HepG2 (cell line): ENCODE results near the gene PDE4D. TPM values are rescaled to one million over a fixed set of nuclear protein-coding genes. Genes with fewer than 3 reads are reported as not detected.

Experiments used
- ARID5B ChIP-seq: IDR thresholded peaks from 2 replicates; pipeline ENCODE4 v1.4.0; 2020; ENCODE audit warnings: mild to moderate bottlenecking, missing genetic modification reagents
- HMGXB4 ChIP-seq, 2 experiments: sonication (generic) in 1 of 2; formaldehyde crosslinking in 1 of 2; IDR thresholded peaks; 2 replicates each; pipeline versions ENCODE4 v1.4.0 to v1.6.1; 2018 to 2020; ENCODE audit warnings: missing genetic modification reagents in 2 of 2, borderline replicate concordance in 1 of 2, low read depth in 1 of 2, mild to moderate bottlenecking in 1 of 2, missing biosample characterization in 1 of 2
- HOMEZ ChIP-seq: IDR thresholded peaks from 2 replicates; pipeline ENCODE4 v1.6.1; 2016; ENCODE audit warnings: low read depth
- ZNF720 ChIP-seq: sonication (generic); formaldehyde crosslinking; IDR thresholded peaks from 2 replicates; pipeline ENCODE4 v1.4.0; 2020; ENCODE audit warnings: missing genetic modification reagents
- polyA plus RNA-seq, 8 experiments: library from polyadenylated mRNA; depleted of rRNA in 3 of 8; stranded (reverse) in 7 of 8; unstranded in 1 of 8; fragments of >200 nt; fragmentation: Illumina TruSeq in 4 of 8; extraction: Trizol in 4 of 8; gene quantifications; 2 replicates each; pipeline versions ENCODE4 v1.2.1 to v1.2.3, GENCODE V29; 2011 to 2016; ENCODE audit warnings: low read depth in 4 of 8, missing spikeins in 1 of 8, mixed read lengths in 1 of 8; ENCODE audit not compliant: insufficient read depth in 1 of 8
- total RNA-seq, 5 experiments: library from RNA; depleted of rRNA; stranded (reverse); fragments of >200 nt; fragmentation: Illumina TruSeq; extraction: Trizol; gene quantifications; 2 replicates each; pipeline ENCODE4 v1.2.3, GENCODE V29; 2016; ENCODE audit warnings: low read depth in 1 of 5

PDE4D gene
- total and polyA plus RNA-seq, 2 of the 13 experiments (the other 11 are each of a cell fraction or from before 2014, with no cell fraction given): 7.0 to 12.2 TPM

GRCh38 chr5:59174248-59174844 lies 719.2 kb downstream of the PDE4D start (continued):
- no peak for TF ChIP-seq ZNF720 (CRISPR knock-in tag)
- TF ChIP-seq HOMEZ (CRISPR knock-in tag): no peak
- TF ChIP-seq HMGXB4 (CRISPR knock-in tag; IDR thresholded peaks at IDR 0.05; ENCODE audit: borderline replicate concordance in 1 of 2, low read depth in 1 of 2): peak in 1 of 2 experiments; percentile 47; a peak in 1 of 4 replicates
- 0 out of 2 replicates have a peak, but pooled peaks have one; percentile 21 for TF ChIP-seq ARID5B
